CD4-positive, alpha-beta T cell treated with Interleukin-15 for 4 hours (primary cell): ENCODE data around the gene VTI1A.

ENCODE experiments used
- DNase-seq: peaks from one replicate; pipeline ENCODE4 v3.0.0-alpha.2; 2020; ENCODE audit warnings: low spot score

Gene VTI1A

GRCh38 chr10:112679392-112679791 is 232.4 kb downstream of the VTI1A start:
- DNase-seq: no peak

GRCh38 chr10:112680586-112680985 is 233.6 kb downstream of the VTI1A start:
- no peak for DNase-seq

- DNase-seq: no peak
Measured at GRCh38 chr10:112687647-112688046, 240.6 kb downstream of the VTI1A start.

GRCh38 chr10:112689327-112690072 is 242.5 kb downstream of the VTI1A start:
- DNase-seq: no peak

- no peak for DNase-seq
Measured at GRCh38 chr10:112695539-112695938, 248.5 kb downstream of the VTI1A start.

- DNase-seq: no peak
Measured at GRCh38 chr10:112696592-112696991, 249.6 kb downstream of the VTI1A start.

GRCh38 chr10:112698133-112698817 is 251.3 kb downstream of the VTI1A start:
- no peak for DNase-seq

- no peak for DNase-seq
Measured at GRCh38 chr10:112698818-112699164, 251.8 kb downstream of the VTI1A start.

- no peak for DNase-seq
Measured at GRCh38 chr10:112700215-112700671, 253.2 kb downstream of the VTI1A start.

GRCh38 chr10:112701211-112701877 is 254.3 kb downstream of the VTI1A start:
- no peak for DNase-seq

GRCh38 chr10:112701878-112702255 is 254.9 kb downstream of the VTI1A start:
- no peak for DNase-seq

- DNase-seq: no peak
Measured at GRCh38 chr10:112706577-112706976, 259.6 kb downstream of the VTI1A start.

- DNase-seq: no peak
Measured at GRCh38 chr10:112708461-112708860, 261.4 kb downstream of the VTI1A start.

GRCh38 chr10:112710528-112710927 is 263.5 kb downstream of the VTI1A start:
- no peak for DNase-seq

- DNase-seq: no peak
Measured at GRCh38 chr10:112711366-112711765, 264.4 kb downstream of the VTI1A start.

- DNase-seq: no peak
Measured at GRCh38 chr10:112712536-112712935, 265.5 kb downstream of the VTI1A start.

- no peak for DNase-seq
Measured at GRCh38 chr10:112713411-112713810, 266.4 kb downstream of the VTI1A start.

- no peak for DNase-seq
Measured at GRCh38 chr10:112715581-112715980, 268.6 kb downstream of the VTI1A start.

- no peak for DNase-seq
Measured at GRCh38 chr10:112716076-112716475, 269.1 kb downstream of the VTI1A start.

- no peak for DNase-seq
Measured at GRCh38 chr10:112716924-112717413, 270.0 kb downstream of the VTI1A start.

GRCh38 chr10:112720178-112720577 is 273.2 kb downstream of the VTI1A start:
- no peak for DNase-seq

- DNase-seq: peak; percentile 20
Measured at GRCh38 chr10:112721080-112721698, 274.2 kb downstream of the VTI1A start.
